ENCODE results near the gene RBMY1A1. TPM values are rescaled to one million over a fixed set of nuclear protein-coding genes. Genes with fewer than 3 reads are reported as not detected.
"Not testable (repeated sequence)": the region's sequence is repeated elsewhere in the genome, so short reads cannot be mapped to it uniquely, and the experiment has no call there.

Gene RBMY1A1
- total RNA-seq (2014; rRNA removed; shearing (Covaris generic)) = not detected in 2 replicates

- H3K27me3 ChIP-seq (replicated peaks); H3K4me1 ChIP-seq (replicated peaks); H3K36me3 ChIP-seq; H3K4me3 ChIP-seq; DNase-seq (ENCODE audit: low read depth in 1 of 2, low spot score in 2 of 2); H3K9me3 ChIP-seq (replicated peaks); H3K27ac ChIP-seq: not testable (repeated sequence)
These were observed at the start of gene RBMY1A1 for GRCh38 chrY:21534579-21534978. RBMY1A1 (plus strand) TSS chrY:21534879; CDS start chrY:21536892, 2,013 bp downstream.

- DNase-seq (ENCODE audit: low read depth in 1 of 2, low spot score in 2 of 2); H3K36me3 ChIP-seq; H3K4me1 ChIP-seq (replicated peaks); H3K9me3 ChIP-seq (replicated peaks); H3K27ac ChIP-seq; H3K4me3 ChIP-seq; H3K27me3 ChIP-seq (replicated peaks): not testable (repeated sequence)
These were observed 23.6 kb upstream of the RBMY1A1 start, which contains the start of gene RBMY1B for GRCh38 chrY:21511038-21511437. RBMY1B (plus strand) TSS chrY:21511338; CDS start chrY:21513351, 2,013 bp downstream.

- DNase-seq (ENCODE audit: low read depth in 1 of 2, low spot score in 2 of 2) = not testable (repeated sequence)
These were observed 24.8 kb downstream of the RBMY1A1 start for GRCh38 chrY:21559316-21559984.

GRCh38 chrY:21585449-21585848 is 50.8 kb downstream of the RBMY1A1 start:
- H3K36me3 ChIP-seq = no peaks in the 10 kb centered on the region
- H3K27ac ChIP-seq = no peak overlapping the region
- no peaks in the 10 kb centered on the region for H3K9me3 ChIP-seq (replicated peaks)
- no peaks in the 10 kb centered on the region for H3K27me3 ChIP-seq (replicated peaks)
- H3K4me1 ChIP-seq (replicated peaks) = no peaks in the 10 kb centered on the region
- H3K4me3 ChIP-seq = no peak overlapping the region
- DNase-seq (ENCODE audit: low read depth in 1 of 2, low spot score in 2 of 2) = no peak

More at GRCh38 chrY:21559316-21559984, 24.8 kb downstream of the RBMY1A1 start:
- not testable (repeated sequence) for H3K27me3 ChIP-seq (replicated peaks); H3K36me3 ChIP-seq; H3K9me3 ChIP-seq (replicated peaks); H3K27ac ChIP-seq; H3K4me1 ChIP-seq (replicated peaks); H3K4me3 ChIP-seq

- H3K27me3 ChIP-seq (replicated peaks); H3K4me3 ChIP-seq; H3K9me3 ChIP-seq (replicated peaks); H3K27ac ChIP-seq; DNase-seq (ENCODE audit: low read depth in 1 of 2, low spot score in 2 of 2); H3K36me3 ChIP-seq; H3K4me1 ChIP-seq (replicated peaks): not testable (repeated sequence)
These were observed 51.8 kb downstream of the RBMY1A1 start for GRCh38 chrY:21586454-21586853.

- no peaks in the 10 kb centered on the region for H3K36me3 ChIP-seq
- H3K9me3 ChIP-seq (replicated peaks) = no peaks in the 10 kb centered on the region
- H3K27ac ChIP-seq = no peak overlapping the region
- no peak overlapping the region for H3K4me3 ChIP-seq
- no peaks in the 10 kb centered on the region for H3K4me1 ChIP-seq (replicated peaks)
- DNase-seq (ENCODE audit: low read depth in 1 of 2, low spot score in 2 of 2) = no peak
- no peaks in the 10 kb centered on the region for H3K27me3 ChIP-seq (replicated peaks)
These were observed 57.4 kb downstream of the RBMY1A1 start for GRCh38 chrY:21592059-21592458.

- not testable (repeated sequence) for H3K4me1 ChIP-seq (replicated peaks); DNase-seq (ENCODE audit: low read depth in 1 of 2, low spot score in 2 of 2); H3K36me3 ChIP-seq; H3K4me3 ChIP-seq; H3K27ac ChIP-seq; H3K27me3 ChIP-seq (replicated peaks); H3K9me3 ChIP-seq (replicated peaks)
These were observed 61.6 kb downstream of the RBMY1A1 start for GRCh38 chrY:21596287-21596686.

Other genes starting within 250 kb of the RBMY1A1 start
- not detected in 2 replicates for gene RBMY1B, start 23.5 kb upstream of the RBMY1A1 start, total RNA-seq (2014; rRNA removed; shearing (Covaris generic))

Data from SJSA1 (cell line).